HEK293T (cell line): Measurements from ENCODE around the gene PCGF3.

Experiments used
- ARNT ChIP-seq: fragments of 450-650 bp; IDR thresholded peaks from 2 replicates; pipeline ENCODE4 v1.6.1; 2017; ENCODE audit warnings: mild to moderate bottlenecking
- BHLHE40 ChIP-seq: fragments of 450-650 bp; IDR thresholded peaks from 2 replicates; pipeline ENCODE4 v1.6.1; 2016; ENCODE audit warnings: mild to moderate bottlenecking, moderate library complexity, borderline replicate concordance
- CTBP1 ChIP-seq: fragments of 450-650 bp; IDR thresholded peaks from 2 replicates; pipeline ENCODE4 v1.6.1; 2016; ENCODE audit warnings: borderline replicate concordance
- ELF4 ChIP-seq: fragments of 450-650 bp; IDR thresholded peaks from 2 replicates; pipeline ENCODE4 v1.6.1; 2017; ENCODE audit warnings: antibody characterized with exemption
- FOXA1 ChIP-seq: fragments of 450-650 bp; IDR thresholded peaks from 2 replicates; pipeline ENCODE4 v1.6.1; 2016; ENCODE audit warnings: mild to moderate bottlenecking
- FOXK2 ChIP-seq: fragments of 450-650 bp; IDR thresholded peaks from 2 replicates; pipeline ENCODE4 v1.6.1; 2016; ENCODE audit warnings: mild to moderate bottlenecking
- FOXM1 ChIP-seq: fragments of 450-650 bp; IDR thresholded peaks from 2 replicates; pipeline ENCODE4 v1.6.1; 2017; ENCODE audit warnings: mild to moderate bottlenecking, borderline replicate concordance
- HDGF ChIP-seq: fragments of 450-650 bp; IDR thresholded peaks from 2 replicates; pipeline ENCODE4 v1.6.1; 2017; ENCODE audit warnings: antibody characterized with exemption, borderline replicate concordance
- SP1 ChIP-seq: fragments of 450-650 bp; IDR thresholded peaks from 2 replicates; pipeline ENCODE4 v1.6.1; 2017
- SUZ12 ChIP-seq: fragments of 450-650 bp; IDR thresholded peaks from 2 replicates; pipeline ENCODE4 v1.6.1; 2016; ENCODE audit warnings: mild to moderate bottlenecking
- TARDBP ChIP-seq: fragments of 450-650 bp; IDR thresholded peaks from 2 replicates; pipeline ENCODE4 v1.6.1; 2016
- ZNF384 ChIP-seq: fragments of 450-650 bp; IDR thresholded peaks from 2 replicates; pipeline ENCODE4 v1.6.1; 2016
- TF ChIP-seq, protein P1 (sequence below): fragments of 450-650 bp; IDR thresholded peaks from 2 replicates; pipeline ENCODE4 v1.6.1; 2016

DNA sequence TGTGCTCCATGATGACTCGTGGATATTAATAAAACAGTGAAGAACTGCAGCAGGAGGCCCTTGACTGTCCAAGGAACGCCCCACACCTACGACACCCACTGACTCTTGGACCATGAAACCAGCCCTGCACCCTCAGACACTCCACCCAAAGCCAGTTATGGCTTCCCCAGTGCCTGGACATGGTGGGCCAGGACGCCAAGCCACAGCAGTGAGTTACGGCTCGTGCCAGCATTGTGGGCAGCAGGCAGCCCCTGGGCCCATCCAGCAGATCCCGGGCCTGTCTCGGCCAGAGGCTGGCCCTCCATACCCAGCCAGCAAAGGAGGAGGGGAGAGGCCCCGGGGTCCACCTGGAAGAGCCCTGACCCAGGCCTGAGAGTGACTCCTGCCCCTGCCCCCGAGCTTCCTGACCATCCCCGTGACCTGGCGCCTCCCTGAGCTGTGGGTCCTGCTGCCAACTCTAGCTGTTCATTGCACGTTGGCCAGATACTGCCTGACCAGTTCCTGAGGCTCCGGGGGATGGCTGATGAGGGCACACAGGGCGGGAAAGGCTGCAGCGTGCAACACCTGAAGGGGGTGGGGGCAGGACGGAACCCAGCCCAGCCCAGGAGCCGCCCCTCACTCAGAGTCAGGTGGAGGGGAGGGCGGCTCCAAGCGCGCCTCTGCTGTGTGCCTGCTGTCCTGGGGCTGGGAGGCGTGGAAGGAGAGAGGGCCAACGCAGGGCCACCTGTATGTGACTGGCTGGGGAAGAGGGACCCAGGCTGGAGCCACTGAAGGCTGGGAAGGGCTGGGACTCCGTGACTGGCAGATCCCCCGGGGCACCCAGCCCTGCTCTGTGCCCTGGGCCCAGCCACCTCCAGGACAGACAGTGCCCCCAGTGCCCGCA is 17.4 kb upstream of the PCGF3 start:
- TF ChIP-seq SP1 (no peak), ELF4 (no peak), CTBP1 (no peak), TARDBP (no peak), HDGF (no peak), ZNF384 (no peak), SUZ12 (no peak), FOXA1 (no peak), BHLHE40 (no peak), ARNT (no peak), FOXM1 (no peak), FOXK2 (no peak)
- TF ChIP-seq, protein P1, sequence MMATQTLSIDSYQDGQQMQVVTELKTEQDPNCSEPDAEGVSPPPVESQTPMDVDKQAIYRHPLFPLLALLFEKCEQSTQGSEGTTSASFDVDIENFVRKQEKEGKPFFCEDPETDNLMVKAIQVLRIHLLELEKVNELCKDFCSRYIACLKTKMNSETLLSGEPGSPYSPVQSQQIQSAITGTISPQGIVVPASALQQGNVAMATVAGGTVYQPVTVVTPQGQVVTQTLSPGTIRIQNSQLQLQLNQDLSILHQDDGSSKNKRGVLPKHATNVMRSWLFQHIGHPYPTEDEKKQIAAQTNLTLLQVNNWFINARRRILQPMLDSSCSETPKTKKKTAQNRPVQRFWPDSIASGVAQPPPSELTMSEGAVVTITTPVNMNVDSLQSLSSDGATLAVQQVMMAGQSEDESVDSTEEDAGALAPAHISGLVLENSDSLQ: no peak
